Fibroblast of gingiva (primary cell): ENCODE measurements around the gene LCP1.
A peak's percentile ranks its signal among the peaks of the same experiment; 100 is the strongest.

Source experiments
- DNase-seq: peaks from one replicate; pipeline ENCODE4 v3.0.0-alpha.2; 2011; ENCODE audit warnings: low read depth

The LCP1 gene

GRCh38 chr13:46158983-46159382, 23.0 kb downstream of the LCP1 start:
- DNase-seq, result no peak

DNA sequence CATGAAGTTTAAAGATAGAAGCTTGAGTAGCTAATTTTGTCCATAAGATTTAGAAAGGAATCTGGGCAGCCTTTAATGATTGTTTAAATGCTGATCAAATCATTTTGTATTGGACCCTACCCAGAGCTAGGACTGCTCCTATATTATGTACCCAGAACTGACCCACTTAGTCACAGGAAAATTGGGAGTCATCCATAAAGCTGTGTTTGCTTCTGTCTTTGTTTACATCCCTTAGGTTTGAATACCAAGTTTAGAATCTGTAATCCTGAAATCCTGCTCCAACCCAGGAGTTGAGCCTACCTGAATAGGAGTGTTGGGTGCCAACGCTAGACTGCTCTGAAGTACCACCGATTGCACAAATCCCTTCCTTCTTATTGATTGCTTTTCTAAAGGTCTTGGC, 23.8 kb downstream of the LCP1 start:
- DNase-seq, result no peak

DNA sequence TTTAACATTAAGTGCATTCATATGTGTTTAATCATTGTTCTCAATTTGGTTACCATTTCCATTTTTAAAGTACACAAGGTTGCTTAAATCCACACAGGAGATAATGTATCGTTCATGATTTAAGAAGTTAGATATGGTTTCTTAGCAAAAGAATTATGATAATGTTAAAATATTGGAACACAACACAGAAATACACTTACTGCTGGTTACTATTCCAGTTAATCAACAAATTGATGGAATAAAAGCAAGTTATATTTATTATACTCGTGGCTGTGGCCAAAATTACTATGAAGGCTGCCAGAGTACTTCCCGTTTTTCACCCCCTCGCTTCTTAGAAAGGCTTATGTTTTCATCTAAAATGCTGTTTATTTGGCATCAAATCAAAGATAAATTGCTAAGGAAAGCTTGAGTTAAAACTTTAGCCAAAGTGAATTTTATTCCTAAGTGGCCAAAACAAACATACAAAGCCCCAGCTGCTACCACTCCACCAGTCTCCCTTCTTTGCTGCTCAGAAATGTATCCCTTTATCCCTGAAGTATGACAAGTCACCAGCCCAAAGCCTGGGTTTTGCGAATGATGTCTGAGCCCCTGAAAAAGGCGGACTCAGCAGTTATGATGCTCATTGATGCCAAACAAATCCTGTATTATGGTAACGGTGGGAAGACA, 27.7 kb downstream of the LCP1 start:
- DNase-seq, result no peak

GRCh38 chr13:46152627-46153328, 29.2 kb downstream of the LCP1 start:
- DNase-seq, result no peak

DNA sequence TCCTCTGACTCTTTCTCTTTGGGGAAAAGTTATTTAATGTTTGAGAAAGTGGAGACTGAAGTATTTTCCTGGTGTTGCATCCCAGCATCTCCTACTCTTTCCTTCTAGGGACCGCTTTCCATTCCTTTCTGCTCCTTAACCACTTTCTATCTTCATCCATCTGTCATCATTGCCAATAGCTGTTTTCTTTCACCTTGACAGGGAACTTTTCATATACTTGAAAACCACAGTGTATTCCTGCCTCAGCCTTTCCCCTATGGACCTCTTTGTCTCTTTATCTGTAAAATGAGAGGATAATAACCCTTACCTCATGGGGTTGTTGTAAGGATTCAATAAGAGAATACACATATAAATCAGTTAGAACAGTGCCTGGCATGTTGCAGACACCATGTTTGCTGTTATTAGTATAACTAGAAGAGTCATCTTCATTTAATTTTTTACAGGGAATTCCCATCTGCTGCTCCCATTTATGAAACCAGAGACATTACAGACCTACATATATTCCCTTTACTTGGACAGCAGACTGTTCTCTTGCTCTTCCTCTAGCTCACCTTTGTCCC, 31.8 kb downstream of the LCP1 start:
- DNase-seq, result no peak

GRCh38 chr13:46149272-46150133, 32.5 kb downstream of the LCP1 start:
- no peak for DNase-seq

GRCh38 chr13:46146898-46147297, 35.1 kb downstream of the LCP1 start:
- DNase-seq, result peak; percentile 10

GRCh38 chr13:46145950-46146349, 36.0 kb downstream of the LCP1 start:
- no peak for DNase-seq

DNA sequence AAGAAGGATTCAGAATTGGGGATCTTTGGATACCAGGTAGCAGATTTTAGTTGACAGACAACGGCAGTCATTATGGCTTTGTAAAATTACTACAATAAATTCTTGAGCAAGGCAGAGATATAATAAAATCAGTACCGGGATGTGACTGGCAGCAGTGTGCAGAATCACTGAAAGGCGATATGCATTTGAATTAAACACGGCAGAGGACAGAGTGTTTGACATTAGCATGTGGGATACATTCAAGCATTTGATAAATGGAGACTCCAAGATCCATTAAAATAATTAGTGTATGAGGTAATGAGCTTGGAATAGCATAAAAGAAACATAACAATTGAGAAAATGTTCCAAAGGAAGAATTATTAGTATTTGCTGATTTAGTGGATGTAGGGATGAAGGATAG, 36.8 kb downstream of the LCP1 start:
- DNase-seq, result no peak

- no peak for DNase-seq
These were observed 38.7 kb downstream of the LCP1 start for GRCh38 chr13:46143184-46143701.

- DNase-seq, result no peak
These were observed 39.2 kb downstream of the LCP1 start for GRCh38 chr13:46142776-46143175.

GRCh38 chr13:46140044-46140443, 41.9 kb downstream of the LCP1 start:
- no peak for DNase-seq

DNA sequence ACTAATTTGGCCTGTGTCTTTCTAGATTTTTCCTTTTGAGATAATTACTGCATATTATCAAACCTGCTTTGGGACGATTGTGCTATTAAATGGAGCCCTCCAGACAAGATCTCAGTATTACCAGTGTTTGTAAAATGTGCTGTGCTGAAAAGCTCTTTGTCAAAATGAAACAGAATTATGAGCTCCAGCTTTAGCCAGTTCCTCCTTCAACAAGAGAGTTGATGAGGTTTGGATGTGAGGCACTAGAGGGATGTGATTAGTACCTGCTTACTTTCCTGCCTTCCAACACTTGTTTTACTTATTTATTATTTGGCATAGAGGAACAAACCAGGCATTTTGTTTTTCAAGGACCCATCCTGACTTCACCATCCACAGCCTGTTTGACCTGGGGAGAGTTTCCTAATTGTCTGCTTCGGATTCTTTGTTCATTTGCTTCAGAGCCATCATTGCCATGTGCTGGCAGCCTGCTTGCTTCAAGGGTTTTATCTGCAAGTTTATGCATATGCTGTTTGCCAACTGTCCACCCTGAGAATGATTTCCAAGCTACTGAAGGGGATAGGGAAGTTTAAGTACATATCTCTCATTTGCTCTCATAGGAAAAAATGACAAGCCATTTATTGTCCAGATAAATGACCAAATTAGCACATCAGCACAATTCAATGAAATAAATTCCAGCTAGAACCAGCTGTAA, 44.2 kb downstream of the LCP1 start:
- no peak for DNase-seq

DNA sequence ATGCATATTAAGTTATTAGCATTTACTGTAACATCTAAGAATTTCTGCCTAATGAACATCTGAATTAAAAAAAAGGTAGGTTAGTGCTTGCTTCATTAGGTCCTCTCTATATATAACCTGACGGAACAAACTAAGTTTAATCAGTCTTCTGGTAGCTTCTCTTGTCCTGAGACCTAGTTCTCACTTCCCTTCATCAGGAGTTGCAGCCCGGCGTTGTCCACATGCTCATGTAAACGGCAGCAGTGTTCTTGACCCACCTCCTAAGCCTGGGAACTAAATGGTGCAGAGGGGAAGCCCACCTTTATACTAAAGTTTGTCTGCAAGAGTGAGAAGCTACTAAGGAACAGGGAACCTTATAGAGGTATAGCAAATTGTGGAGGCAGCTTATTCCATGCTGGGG, 45.3 kb downstream of the LCP1 start:
- DNase-seq, result no peak

DNA sequence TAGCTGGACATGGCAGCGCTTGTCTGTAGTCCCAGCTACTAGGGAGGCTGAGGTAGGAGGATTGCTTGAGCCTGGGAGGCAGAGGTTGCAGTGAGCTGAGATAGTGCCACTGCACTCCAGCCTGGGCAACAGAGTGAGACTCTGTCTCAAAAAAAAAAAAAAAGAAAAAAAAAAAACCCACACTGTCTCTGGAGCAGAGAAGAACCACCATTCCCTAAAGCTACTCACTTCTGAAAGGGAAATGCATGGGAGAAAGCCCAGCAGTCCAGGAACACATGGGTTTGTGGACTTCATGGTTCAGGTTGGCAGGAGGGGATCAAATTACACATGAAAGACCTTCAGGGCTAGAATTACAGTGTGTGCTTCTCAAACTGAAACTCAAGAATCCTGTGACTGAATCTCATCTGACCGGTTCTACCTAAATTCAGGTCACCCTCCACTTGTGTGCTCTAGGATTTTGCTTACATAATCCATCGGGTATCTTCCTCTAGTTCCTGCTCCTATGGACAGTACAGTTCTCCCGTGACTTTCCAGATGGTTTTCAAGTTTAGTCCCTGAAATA, 46.9 kb downstream of the LCP1 start:
- no peak for DNase-seq

GRCh38 chr13:46134494-46134893, 47.5 kb downstream of the LCP1 start:
- no peak for DNase-seq

GRCh38 chr13:46132109-46132508, 49.9 kb downstream of the LCP1 start:
- DNase-seq, result no peak

GRCh38 chr13:46131705-46132104, 50.3 kb downstream of the LCP1 start:
- DNase-seq, result no peak

DNA sequence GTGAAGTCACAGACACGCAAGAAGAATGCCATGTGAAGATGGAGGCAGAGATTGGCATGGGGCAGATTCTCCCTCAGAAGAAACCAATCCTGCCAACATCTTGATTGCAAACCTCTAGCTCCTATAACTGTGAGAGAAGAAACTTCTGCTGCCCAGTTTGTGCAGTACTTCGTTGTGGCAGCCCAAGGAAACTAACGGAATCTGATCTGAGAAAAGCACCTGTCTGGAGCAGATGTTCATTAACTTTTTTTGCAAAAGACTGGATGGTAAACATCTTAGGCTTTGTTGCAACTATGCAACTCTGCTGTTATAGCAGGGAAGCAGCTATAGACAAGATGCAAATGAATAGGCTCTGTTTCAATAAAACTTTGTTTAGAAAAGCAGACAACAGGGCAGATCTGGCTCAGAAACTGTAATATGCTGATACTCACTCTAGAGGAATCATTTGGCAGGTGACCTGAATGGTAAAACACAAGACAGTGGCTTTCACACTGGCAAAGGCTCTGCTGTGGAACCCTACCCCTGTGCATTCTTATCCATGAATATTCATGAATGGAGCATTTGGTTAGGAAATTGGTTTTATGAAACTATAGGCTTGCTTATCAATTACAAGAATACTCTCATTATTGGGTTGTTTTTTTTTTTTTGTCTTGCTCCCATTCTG, 51.9 kb downstream of the LCP1 start:
- no peak for DNase-seq

DNA sequence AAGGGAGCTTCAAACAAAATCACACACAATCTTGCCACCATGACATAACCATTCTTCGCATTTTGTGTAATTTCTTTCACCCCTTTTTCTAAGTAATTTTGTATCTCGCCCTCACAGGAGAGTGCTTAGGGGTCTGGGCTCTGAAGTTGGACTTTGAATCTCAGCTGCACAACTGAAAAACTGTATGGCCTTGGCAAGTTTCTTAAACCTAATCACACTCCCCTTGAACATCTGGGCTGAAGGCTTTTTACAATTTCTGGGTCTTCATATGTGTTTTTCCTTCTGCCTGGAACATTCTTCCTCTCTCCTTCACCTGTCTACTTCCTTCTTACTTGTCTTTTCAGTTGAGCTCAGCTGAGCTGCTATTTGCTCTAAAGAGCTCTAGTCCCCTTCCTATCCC, 52.9 kb downstream of the LCP1 start:
- DNase-seq, result no peak
